PC-3 (cell line): ENCODE results near the gene JADE2. TPM values are rescaled to one million over a fixed set of nuclear protein-coding genes. Genes with fewer than 3 reads are reported as not detected.

Experiments used
- ATAC-seq: fragments of 200-7000 bp; cut with Tn5 transposase; 2 replicates; pipeline ENCODE4 v1.9.1; 2020; ENCODE audit warnings: mild to moderate bottlenecking, moderate library complexity
- BruUV-seq: library from RNA; stranded (reverse); fragments of 400-500 nt; replicated peaks from 2 replicates; lab custom pipeline; 2021; lab: Mats Ljungman, UMichigan
- CTCF ChIA-PET: fragments of 300-600 bp; sonication (Branson Sonifier 250); formaldehyde crosslinking; loops from one replicate; lab custom pipeline; 2022; ENCODE audit warnings: antibody characterized with exemption; lab: Charles Lee
- POLR2A ChIA-PET: fragments of 300-600 bp; sonication (Branson Sonifier 250); formaldehyde crosslinking; loops from one replicate; lab custom pipeline; 2022; ENCODE audit warnings: antibody characterized with exemption; ENCODE audit not compliant: unreplicated experiment; lab: Charles Lee
- DNase-seq: peaks from one replicate; pipeline ENCODE4 v3.0.0-alpha.2; 2015
- H2AFZ ChIP-seq: fragments of 300-600 bp; sonication (generic); 2 replicates; pipeline ENCODE4 v1.6.0; 2016; ENCODE audit warnings: antibody characterized with exemption, low read length
- H3F3A ChIP-seq: fragments of 300-600 bp; sonication (generic); one replicate; pipeline ENCODE4 v1.6.0; 2017; ENCODE audit warnings: antibody characterized with exemption, low read length, control low read depth, mild to moderate bottlenecking; ENCODE audit not compliant: unreplicated experiment
- H3K27ac ChIP-seq: fragments of 300-600 bp; sonication (generic); 2 replicates; pipeline ENCODE4 v1.5.1; 2016; ENCODE audit warnings: mild to moderate bottlenecking, low read length
- H3K27me3 ChIP-seq: fragments of 300-600 bp; sonication (generic); 2 replicates; pipeline ENCODE4 v1.6.1; 2016; ENCODE audit warnings: low read length, mixed read lengths
- H3K36me3 ChIP-seq: fragments of 300-600 bp; sonication (generic); 2 replicates; pipeline ENCODE4 v1.6.1; 2016; ENCODE audit warnings: low read depth, mixed run types, low read length, mixed read lengths
- H3K4me1 ChIP-seq: fragments of 300-600 bp; sonication (generic); 2 replicates; pipeline ENCODE4 v1.5.1; 2016; ENCODE audit warnings: low read length; ENCODE audit not compliant: insufficient read depth
- H3K4me2 ChIP-seq: fragments of 300-600 bp; sonication (generic); 2 replicates; pipeline ENCODE4 v1.6.0; 2016; ENCODE audit warnings: low read length
- H3K4me3 ChIP-seq: fragments of 300-600 bp; sonication (generic); 2 replicates; pipeline ENCODE4 v1.5.1; 2016; ENCODE audit warnings: mild to moderate bottlenecking, low read length, mixed read lengths
- H3K79me2 ChIP-seq: fragments of 300-600 bp; sonication (generic); 2 replicates; pipeline ENCODE4 v1.6.1; 2017; ENCODE audit warnings: low read length, mixed read lengths
- H3K9ac ChIP-seq: fragments of 300-600 bp; sonication (generic); 2 replicates; pipeline ENCODE4 v1.6.0; 2016; ENCODE audit warnings: mild to moderate bottlenecking, low read length
- H3K9me2 ChIP-seq: fragments of 300-600 bp; sonication (generic); replicated peaks from 2 replicates; pipeline ENCODE4 v1.6.1; 2016; ENCODE audit warnings: mixed run types, low read length, mixed read lengths
- H3K9me3 ChIP-seq: fragments of 300-600 bp; sonication (generic); 2 replicates; pipeline ENCODE4 v1.6.1; 2016; ENCODE audit warnings: low read length, mixed read lengths
- H4K20me1 ChIP-seq: fragments of 300-600 bp; sonication (generic); 2 replicates; pipeline ENCODE4 v1.6.1; 2016; ENCODE audit warnings: low read length, mixed read lengths
- EZH2 ChIP-seq: fragments of 300-600 bp; sonication (generic); IDR thresholded peaks from one replicate; pipeline ENCODE4 v1.6.1; 2017; ENCODE audit warnings: antibody characterized with exemption, mild to moderate bottlenecking, low read length; ENCODE audit not compliant: unreplicated experiment
- EZH2phosphoT487 ChIP-seq: fragments of 300-600 bp; sonication (generic); IDR thresholded peaks from 2 replicates; pipeline ENCODE4 v1.6.1; 2018; ENCODE audit warnings: mild to moderate bottlenecking, antibody characterized with exemption, low read length, borderline replicate concordance
- intact Hi-C: fragments of 100-400 bp; cut with micrococcal nuclease; formaldehyde crosslinking; loops from 2 replicates; pipeline ENCODE4 v1.9.0; 2023
- total RNA-seq: library from RNA; depleted of rRNA; stranded (reverse); fragments of >200 nt; gene quantifications from 2 replicates; pipeline ENCODE4 v1.2.3, GENCODE V29; 2014
- TF ChIP-seq, protein P1 (sequence below): fragments of 300-600 bp; sonication (generic); conservative IDR thresholded peaks from 2 replicates; pipeline ENCODE4 v1.5.1; 2017; ENCODE audit warnings: antibody characterized with exemption, low read depth, mild to moderate bottlenecking, low read length

JADE2 gene
- total RNA-seq, 1 experiment from 2014 or later = 33.2 TPM

DNA sequence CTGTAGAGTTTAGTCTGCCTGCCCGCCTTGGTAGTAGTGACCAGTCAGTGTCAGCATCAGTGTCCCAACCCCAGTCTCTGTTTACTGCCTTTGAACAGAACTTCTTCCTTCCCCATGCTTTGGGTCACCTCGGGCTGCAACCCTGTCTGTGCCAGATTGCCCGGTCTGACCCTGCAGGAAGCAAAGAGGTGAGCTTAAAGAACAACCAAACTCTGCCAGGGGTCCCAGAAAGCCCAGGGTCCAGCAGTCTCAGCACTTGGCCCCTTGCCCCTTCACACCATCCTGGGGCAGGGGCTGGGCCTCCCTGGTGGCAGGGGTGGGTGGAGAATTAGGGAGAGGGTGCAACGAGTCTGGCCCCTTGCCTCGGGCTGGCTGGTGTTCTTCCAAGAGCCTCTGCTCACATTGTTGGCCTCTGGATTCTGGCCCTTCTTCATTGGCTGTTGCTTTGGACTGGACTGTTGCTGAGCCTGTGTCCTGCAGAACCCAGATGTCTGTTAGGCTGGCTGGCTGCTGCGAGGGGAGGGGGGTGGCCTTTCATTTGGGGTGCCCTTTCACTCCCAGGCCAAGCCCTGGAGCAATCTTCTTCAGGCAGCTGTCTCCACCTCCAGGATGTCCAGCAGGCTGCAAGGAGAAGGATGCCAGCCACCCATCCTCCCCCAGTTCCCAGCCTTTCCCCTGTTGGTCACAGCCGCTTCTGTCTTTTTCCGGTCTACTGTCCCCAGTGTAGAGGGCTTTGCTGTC lies 55.9 kb downstream of the JADE2 start:
- POLR2A ChIA-PET = no interaction called here
- H3K27ac ChIP-seq = no peak overlapping the region
- TF ChIP-seq EZH2phosphoT487 (no peak), EZH2 (no peak)
- TF ChIP-seq, protein P1, sequence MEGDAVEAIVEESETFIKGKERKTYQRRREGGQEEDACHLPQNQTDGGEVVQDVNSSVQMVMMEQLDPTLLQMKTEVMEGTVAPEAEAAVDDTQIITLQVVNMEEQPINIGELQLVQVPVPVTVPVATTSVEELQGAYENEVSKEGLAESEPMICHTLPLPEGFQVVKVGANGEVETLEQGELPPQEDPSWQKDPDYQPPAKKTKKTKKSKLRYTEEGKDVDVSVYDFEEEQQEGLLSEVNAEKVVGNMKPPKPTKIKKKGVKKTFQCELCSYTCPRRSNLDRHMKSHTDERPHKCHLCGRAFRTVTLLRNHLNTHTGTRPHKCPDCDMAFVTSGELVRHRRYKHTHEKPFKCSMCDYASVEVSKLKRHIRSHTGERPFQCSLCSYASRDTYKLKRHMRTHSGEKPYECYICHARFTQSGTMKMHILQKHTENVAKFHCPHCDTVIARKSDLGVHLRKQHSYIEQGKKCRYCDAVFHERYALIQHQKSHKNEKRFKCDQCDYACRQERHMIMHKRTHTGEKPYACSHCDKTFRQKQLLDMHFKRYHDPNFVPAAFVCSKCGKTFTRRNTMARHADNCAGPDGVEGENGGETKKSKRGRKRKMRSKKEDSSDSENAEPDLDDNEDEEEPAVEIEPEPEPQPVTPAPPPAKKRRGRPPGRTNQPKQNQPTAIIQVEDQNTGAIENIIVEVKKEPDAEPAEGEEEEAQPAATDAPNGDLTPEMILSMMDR = no peak

DNA sequence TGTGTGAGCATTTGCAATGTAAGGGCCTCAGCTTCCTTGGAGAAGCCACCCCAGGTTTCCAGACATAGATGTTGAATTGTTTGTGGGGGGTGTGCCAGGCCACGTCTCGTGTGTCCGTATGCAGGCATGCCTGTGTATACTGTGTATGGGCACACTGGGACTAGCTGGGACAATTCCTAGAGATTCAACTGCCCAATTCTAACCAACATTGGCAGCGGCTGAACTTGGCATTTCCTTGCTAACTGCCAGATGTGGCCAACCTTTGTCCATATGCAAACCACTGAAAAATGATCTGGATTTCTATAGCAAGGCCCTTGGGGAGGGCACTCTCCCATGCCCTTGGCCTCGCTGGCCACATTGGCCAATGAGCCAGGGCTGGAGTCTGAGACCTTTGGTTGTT lies 56.8 kb downstream of the JADE2 start:
- no peaks in the 10 kb centered on the region for H3K27me3 ChIP-seq
- no peak overlapping the region for H3K4me2 ChIP-seq
- no peak overlapping the region for H3K27ac ChIP-seq
- H3K9me3 ChIP-seq = no peaks in the 10 kb centered on the region
- H4K20me1 ChIP-seq = no peaks in the 10 kb centered on the region
- H3K9ac ChIP-seq = no peak overlapping the region
- ChIA-PET CTCF (no interaction called here), POLR2A (no interaction called here)
- BruUV-seq = no TSS peak
- H3K9me2 ChIP-seq = no peaks in the 10 kb centered on the region
- no peaks in the 10 kb centered on the region for H3F3A ChIP-seq
- intact Hi-C loops = no loop called here
- DNase-seq = no peak
- no peak overlapping the region for H2AFZ ChIP-seq
- TF ChIP-seq, protein P1 = no peak
- no peaks in the 10 kb centered on the region; the same call in 1 of the 2 replicates for H3K36me3 ChIP-seq
- H3K4me1 ChIP-seq = no peaks in the 10 kb centered on the region
- no peak for ATAC-seq
- no peaks in the 10 kb centered on the region for H3K79me2 ChIP-seq
- H3K4me3 ChIP-seq = no peak overlapping the region

More for the DNA sequence above, 55.9 kb downstream of the JADE2 start:
- Histone ChIP-seq H3K4me1 (no peaks in the 10 kb centered on the region; the same call in 1 of the 2 replicates), H3F3A (no peaks in the 10 kb centered on the region), H3K4me2 (no peak overlapping the region), H3K9me2 (no peaks in the 10 kb centered on the region), H3K9me3 (no peaks in the 10 kb centered on the region), H4K20me1 (no peaks in the 10 kb centered on the region), H3K27me3 (no peaks in the 10 kb centered on the region), H3K9ac (no peak overlapping the region), H3K4me3 (no peak overlapping the region), H3K36me3 (no peaks in the 10 kb centered on the region; the same call in 1 of the 2 replicates), H2AFZ (no peak overlapping the region), H3K79me2 (no peaks in the 10 kb centered on the region)
- BruUV-seq = no TSS peak
- CTCF ChIA-PET = no interaction called here
- ATAC-seq = no peak
- DNase-seq = no peak
- intact Hi-C loops = no loop called here

DNA sequence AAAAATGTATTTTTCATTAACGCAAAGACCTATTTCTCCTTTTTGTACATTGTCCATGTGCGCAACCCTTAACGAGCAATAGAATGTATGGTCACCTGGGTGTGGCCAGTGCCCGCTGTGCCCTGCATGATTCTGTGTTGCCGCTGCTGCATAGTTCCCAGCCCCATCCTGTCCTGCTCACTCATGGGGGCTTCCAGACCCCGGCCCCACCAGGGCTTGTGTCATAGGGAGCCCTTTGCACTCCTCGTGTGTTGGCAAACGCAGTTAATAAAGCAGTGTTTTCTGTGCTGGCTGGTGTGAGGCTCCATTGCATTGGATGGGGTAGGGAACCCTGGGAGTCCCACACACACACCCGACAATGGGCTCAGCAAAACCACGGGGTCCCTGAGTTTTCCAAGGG lies 57.5 kb downstream of the JADE2 start:
- Histone ChIP-seq H3K27me3 (no peaks in the 10 kb centered on the region), H2AFZ (no peak overlapping the region), H3K9me2 (no peaks in the 10 kb centered on the region), H3K4me3 (no peak overlapping the region), H3K4me1 (no peaks in the 10 kb centered on the region), H3F3A (no peaks in the 10 kb centered on the region), H3K27ac (no peak overlapping the region), H4K20me1 (no peaks in the 10 kb centered on the region), H3K9me3 (no peaks in the 10 kb centered on the region), H3K36me3 (no peaks in the 10 kb centered on the region; the same call in 1 of the 2 replicates), H3K4me2 (no peak overlapping the region), H3K79me2 (no peaks in the 10 kb centered on the region), H3K9ac (no peak overlapping the region)
- BruUV-seq = no TSS peak
- intact Hi-C loops = no loop called here
- DNase-seq (no peak), ATAC-seq (no peak)
- CTCF ChIA-PET = no interaction called here
- TF ChIP-seq, protein P1 = no peak
- no peak for TF ChIP-seq EZH2phosphoT487
- no peak for TF ChIP-seq EZH2
- POLR2A ChIA-PET = no interaction called here
